WERI-Rb-1 (cell line): ENCODE results near the gene ANKRD44.

Experiments used
- DNase-seq: peaks from one replicate; pipeline ENCODE4 v3.0.0-alpha.2; 2020
- H3K27ac ChIP-seq: fragments of 250-450 bp; sonication (Bioruptor Pico); 2 replicates; pipeline ENCODE4 v1.5.1; 2020; ENCODE audit warnings: mild to moderate bottlenecking, moderate library complexity
- H3K27me3 ChIP-seq: fragments of 250-450 bp; sonication (Bioruptor Pico); 2 replicates; pipeline ENCODE4 v1.5.1; 2021; ENCODE audit warnings: mild to moderate bottlenecking, low read depth, moderate library complexity; ENCODE audit not compliant: insufficient read depth, severe bottlenecking
- H3K36me3 ChIP-seq: fragments of 250-450 bp; sonication (Bioruptor Pico); 2 replicates; pipeline ENCODE4 v1.5.1; 2020; ENCODE audit warnings: mild to moderate bottlenecking, moderate library complexity
- H3K4me3 ChIP-seq: 2 replicates; pipeline ENCODE4 v1.5.1; 2011; ENCODE audit warnings: low read depth, mild to moderate bottlenecking, control low read depth, low read length
- H3K9me3 ChIP-seq: fragments of 250-450 bp; sonication (Bioruptor Pico); 2 replicates; pipeline ENCODE4 v1.5.1; 2021; ENCODE audit warnings: mild to moderate bottlenecking, moderate library complexity; ENCODE audit not compliant: severe bottlenecking
- CTCF ChIP-seq: IDR thresholded peaks from 2 replicates; pipeline ENCODE4 v1.5.1; 2011; ENCODE audit warnings: low read depth, mild to moderate bottlenecking, control low read depth, inconsistent platforms, low read length

The ANKRD44 gene

GRCh38 chr2:197233473-197233872 is 77.1 kb downstream of the ANKRD44 start:
- Histone ChIP-seq H3K27ac (no peak overlapping the region), H3K36me3 (no peaks in the 10 kb centered on the region), H3K9me3 (no peaks in the 10 kb centered on the region), H3K27me3 (no peaks in the 10 kb centered on the region), H3K4me3 (no peak overlapping the region)
- DNase-seq: no peak
- TF ChIP-seq CTCF: no peak

- TF ChIP-seq CTCF: no peak
- H3K27me3 ChIP-seq: no peaks in the 10 kb centered on the region
These were observed 78.6 kb downstream of the ANKRD44 start for GRCh38 chr2:197232010-197232409.

GRCh38 chr2:197229509-197230443 is 80.8 kb downstream of the ANKRD44 start:
- Histone ChIP-seq H3K27ac (no peak overlapping the region), H3K36me3 (no peaks in the 10 kb centered on the region), H3K27me3 (no peaks in the 10 kb centered on the region), H3K4me3 (no peak overlapping the region), H3K9me3 (no peaks in the 10 kb centered on the region)
- TF ChIP-seq CTCF: no peak
- DNase-seq: no peak

More at GRCh38 chr2:197232010-197232409, 78.6 kb downstream of the ANKRD44 start:
- H3K4me3 ChIP-seq: no peak overlapping the region
- H3K36me3 ChIP-seq: no peaks in the 10 kb centered on the region
- no peaks in the 10 kb centered on the region for H3K9me3 ChIP-seq
- no peak for DNase-seq
- no peak overlapping the region for H3K27ac ChIP-seq

GRCh38 chr2:197223451-197223850 is 87.1 kb downstream of the ANKRD44 start:
- Histone ChIP-seq H3K9me3 (no peaks in the 10 kb centered on the region), H3K27ac (no peak overlapping the region), H3K27me3 (no peaks in the 10 kb centered on the region), H3K36me3 (no peaks in the 10 kb centered on the region), H3K4me3 (no peak overlapping the region)
- TF ChIP-seq CTCF: no peak
- DNase-seq: no peak

GRCh38 chr2:197219636-197220035 is 90.9 kb downstream of the ANKRD44 start:
- no peak for TF ChIP-seq CTCF
- no peak for DNase-seq
- H3K4me3 ChIP-seq: no peak overlapping the region
- no peak overlapping the region for H3K27ac ChIP-seq
- no peaks in the 10 kb centered on the region for H3K9me3 ChIP-seq
- H3K36me3 ChIP-seq: no peaks in the 10 kb centered on the region
- H3K27me3 ChIP-seq: no peaks in the 10 kb centered on the region
